ENCODE data around the gene TECTB.

DNA sequence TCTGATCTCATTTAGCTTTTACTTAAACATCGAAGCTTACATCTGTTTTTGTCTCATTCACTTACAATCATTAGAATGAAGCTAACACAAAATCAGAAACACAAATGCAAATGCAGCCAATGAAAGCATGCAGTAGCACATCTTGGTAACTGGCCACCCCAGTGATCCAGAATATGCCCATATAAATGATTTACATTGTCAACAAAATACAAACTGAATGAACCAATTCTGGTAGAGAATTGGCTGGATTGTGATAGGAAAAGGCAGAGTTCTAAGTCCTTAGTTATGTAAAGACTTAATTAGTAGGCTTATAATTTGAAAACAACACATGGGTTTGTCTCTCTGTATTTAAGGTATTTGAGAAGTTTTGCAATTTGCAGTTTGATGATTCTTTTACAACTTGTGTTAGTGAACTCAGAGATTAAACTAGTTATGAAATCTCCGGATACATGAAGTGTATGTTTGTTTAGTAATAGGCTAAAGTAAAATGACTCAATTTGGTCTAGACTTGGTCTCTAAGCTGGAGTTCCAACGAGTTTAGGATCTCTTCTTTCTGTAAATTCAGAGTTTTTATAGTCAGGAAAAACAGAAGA, 21.2 kb downstream of the TECTB start:
- peak; percentile 20 for TF ChIP-seq POLR2A (IDR thresholded peaks at IDR 0.05)
- no peak for TF ChIP-seq CTCF (IDR thresholded peaks at IDR 0.05)

All from right lobe of liver (tissue), 4 donors.